HT-29 (cell line): ENCODE results near the gene CLEC4M. TPM values are rescaled to one million over a fixed set of nuclear protein-coding genes. Genes with fewer than 3 reads are reported as not detected.
"Not testable (repeated sequence)": the region's sequence is repeated elsewhere in the genome, so short reads cannot be mapped to it uniquely, and the experiment has no call there.

Source experiments
- DNase-seq: peaks from one replicate; pipeline ENCODE4 v3.0.0-alpha.2; 2015; ENCODE audit warnings: low spot score
- total RNA-seq: library from RNA; depleted of rRNA; stranded (reverse); fragments of >200 nt; shearing (Covaris generic); gene quantifications from 2 replicates; pipeline ENCODE4 v1.2.3, GENCODE V29; 2014

The CLEC4M gene
- total RNA-seq, 1 experiment from 2014 or later: not detected

DNA sequence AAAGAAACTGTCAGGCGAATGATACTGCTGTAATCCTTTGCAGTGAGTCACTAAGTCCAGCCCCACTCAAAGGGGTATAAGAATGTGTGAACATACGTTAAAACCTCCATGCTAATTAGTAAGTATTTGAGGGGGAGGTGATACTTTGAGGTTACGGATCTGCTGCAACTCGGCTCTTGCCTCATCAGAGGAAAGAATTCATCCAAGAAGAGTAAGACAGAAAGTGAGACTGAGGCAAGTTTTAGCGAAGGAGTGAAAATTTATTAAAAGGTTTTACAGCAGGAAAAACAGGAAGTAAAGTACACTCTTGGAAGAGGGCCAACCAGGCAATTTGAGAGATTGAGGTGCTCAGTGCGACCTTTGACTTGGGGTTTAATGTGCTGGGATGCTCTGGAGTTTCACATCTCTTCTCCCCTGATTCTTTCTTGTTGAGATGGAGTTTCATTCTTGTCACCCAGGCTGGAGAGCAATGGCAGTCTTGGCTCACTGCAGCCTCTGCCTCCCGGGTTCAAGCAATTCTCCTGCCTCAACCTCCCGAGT lies 9.8 kb downstream of the CLEC4M start:
- peak; percentile 21 for DNase-seq

DNA sequence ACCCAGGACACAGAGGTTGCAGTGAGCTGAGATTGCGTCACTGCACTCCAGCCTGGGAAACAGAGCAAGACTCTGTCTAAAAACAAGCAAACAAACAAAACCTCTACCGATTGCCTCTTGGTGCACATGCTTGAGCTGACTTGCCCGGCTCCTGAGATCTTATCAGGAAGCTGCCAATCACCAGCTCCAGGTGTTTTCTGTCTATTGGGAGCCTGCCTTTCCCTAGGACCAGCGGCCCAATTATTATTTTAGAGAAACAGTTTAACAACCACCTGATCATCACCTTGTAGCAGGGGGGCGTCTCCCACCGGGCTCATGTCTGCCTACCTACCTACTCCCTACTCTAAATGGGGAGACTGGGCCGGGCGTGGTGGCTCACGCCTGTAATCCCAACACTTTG lies 10.8 kb downstream of the CLEC4M start:
- DNase-seq: no peak

DNA sequence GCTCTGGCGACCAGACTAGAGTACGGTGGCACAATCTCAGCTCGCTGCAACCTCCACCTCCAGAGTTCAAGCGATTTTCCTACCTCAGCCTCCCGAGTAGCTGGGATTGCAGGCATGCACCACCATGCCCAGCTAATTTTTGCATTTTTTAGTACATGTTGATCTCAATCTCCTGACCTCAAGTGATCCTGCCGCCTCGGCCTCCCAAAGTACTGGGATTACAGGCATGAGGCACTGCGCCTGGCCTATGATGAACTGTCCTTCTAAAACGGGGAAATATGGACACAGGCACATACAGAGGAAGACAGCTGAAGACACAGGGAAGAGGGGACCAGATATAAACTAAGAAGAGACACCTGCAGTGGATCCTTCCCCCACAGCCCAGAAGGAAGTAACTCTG lies 12.7 kb downstream of the CLEC4M start:
- no peak for DNase-seq

DNA sequence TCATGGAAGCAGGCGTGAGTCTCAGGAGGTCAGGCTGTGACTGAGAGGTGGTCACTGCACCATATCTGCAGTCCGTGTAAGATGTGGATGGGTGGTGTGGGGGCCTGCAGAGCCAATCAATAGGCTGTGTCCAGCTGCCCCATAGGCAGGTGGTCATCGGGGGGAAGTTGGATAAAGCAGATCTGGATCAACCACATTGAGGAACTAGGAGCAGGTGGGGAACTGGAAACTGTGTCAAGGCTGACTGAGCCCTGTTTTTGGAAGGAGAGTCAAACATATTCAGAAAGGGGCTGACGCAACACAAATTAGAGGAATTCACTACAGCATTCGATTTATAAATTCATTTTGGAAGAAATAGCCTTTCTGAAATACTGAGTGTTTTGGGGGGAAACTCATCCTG lies 15.0 kb downstream of the CLEC4M start:
- DNase-seq: no peak

DNA sequence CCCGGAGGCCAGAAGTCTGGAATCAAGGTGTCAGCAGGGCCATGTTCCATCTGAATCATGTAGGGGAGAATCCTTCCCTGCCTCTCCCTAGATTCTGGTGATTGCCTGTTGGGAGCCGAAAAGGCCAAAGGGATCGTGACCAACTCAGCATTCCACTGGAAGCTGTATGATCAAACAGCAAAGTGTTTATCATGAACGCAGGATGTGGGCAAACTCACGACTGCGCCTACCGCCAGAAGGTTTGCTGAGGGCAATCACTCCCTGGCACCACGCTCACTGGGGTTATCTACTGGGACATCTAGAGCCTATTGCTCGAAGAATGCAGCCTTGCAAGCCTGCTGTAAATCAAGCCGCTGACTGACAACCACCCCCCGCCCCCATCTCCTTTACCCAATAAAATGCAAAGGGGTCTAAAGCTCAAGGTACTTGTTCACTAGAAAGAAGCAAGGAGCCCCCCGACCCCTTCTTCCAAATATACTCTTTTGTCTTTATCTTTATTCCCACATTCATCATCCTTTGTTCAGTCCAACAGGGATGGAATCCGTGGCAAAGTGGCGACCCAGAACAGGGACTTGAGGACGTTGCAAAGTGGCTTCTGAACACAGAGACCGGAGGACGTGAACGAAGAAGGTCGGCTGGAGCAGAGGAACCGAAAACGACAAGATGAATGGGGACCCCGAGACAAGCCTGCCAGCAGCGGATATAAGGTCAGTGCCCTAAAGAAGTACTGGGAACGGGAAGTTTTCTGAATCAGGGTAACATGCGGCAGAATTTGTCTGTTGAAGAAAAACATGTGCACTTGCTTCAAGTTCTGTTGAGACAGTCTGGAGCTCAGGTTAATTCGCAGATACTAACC lies 16.8 kb downstream of the CLEC4M start:
- DNase-seq: no peak

DNA sequence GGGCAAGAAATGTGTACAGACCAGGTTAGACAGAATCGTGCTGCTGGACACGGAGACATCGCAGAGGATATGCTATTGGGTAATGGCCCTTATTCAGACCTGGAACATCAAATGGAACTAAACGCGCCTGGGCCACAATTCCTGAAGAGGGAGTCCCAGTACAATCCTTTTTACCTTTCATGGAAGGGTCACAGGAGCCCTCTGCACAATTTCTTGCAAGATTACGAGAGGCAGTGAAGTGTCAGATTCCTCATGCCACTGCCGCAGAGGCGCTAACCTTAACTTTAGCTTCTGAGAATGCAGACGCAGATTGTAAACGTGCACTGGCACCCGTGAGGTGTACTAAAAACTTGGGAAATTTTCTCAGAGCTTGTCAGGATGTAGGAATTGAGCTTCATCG lies 18.1 kb downstream of the CLEC4M start:
- DNase-seq: no peak

DNA sequence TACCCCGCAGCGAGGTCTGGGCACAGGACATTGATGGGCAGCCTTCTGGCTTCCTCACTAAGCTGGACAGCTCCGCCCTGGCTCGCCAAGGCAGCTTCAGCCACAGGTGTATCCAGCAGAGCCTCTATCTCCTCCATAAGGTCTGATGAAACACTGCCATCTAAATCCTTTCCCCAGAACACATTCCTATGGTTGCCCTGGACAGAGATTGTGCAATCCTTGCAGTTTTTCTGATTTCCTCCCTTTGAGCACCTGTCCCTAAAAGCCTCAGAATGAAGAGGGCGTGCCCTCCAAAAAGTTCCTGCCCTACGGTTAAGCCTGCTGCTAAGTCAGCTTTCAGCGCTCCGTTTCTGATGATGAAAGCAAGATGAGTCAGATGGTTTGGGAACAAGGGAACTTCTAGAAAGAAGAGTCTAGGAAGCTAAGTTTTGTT lies 21.0 kb downstream of the CLEC4M start:
- DNase-seq: peak; percentile 18

DNA sequence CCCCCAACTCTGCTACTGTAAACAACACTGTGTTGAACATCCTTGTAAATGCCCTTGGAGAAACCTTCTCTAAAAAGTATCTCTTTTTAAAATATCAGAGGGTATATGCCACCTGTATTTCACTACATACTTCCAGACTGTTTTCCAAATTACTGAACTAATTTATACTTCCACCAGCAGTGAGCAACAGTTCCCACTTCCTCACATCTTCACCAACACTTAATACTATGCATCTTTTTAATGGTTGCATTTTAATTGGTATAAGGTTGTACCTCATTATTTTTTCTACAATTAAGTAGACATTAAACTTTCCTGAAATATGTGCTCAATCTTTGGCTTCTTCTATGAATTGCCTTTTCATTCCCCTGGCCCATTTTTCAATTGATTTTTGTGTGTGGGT lies 21.8 kb downstream of the CLEC4M start:
- DNase-seq: no peak

DNA sequence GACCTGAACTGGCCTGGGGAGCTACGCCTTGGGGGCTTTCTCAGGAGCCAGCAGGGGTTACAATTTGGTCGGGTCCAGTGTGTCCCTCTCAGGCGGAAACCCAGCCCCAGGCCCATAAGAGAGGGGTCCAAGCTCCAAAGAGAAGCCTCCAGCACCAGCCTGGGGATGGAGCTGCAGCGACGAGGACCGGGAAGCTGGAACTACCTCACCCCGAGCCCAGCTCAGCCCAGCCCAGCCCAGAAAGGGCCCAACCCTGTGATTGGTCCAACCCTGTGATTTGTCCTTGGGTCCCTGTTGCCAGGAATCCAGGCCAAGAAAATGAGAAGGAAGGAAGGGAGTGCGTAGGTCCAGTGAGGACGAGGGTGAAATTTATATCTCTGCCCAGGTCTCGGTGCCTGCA lies 24.1 kb downstream of the CLEC4M start:
- no peak for DNase-seq

DNA sequence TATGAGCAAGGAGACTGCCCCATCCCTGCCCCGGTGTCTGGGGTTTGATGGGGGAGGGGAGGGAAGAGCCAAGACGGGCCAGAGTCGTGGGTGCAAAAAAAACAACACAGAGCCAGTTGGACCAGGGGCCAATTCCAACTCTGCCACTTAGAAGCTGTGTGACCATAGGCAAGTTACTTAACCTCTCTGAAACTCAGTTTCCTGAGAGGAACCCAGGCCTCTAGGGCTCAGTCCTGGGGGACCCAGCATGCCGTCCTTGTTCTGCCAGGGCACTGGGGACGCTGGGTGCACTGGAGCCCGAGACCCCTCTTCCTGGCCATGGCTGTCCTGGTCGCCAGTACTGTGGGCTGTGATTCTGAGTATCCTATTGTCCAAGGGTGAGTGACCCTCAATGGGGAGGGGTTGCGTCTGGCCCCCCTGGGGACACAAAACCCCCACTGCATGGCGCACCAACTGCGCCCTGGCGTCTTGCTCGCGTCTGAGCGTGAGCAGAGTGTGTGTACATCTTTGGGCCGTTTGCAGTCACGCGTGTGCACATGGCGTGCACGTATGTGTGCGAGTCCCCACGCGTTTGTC lies 24.6 kb downstream of the CLEC4M start:
- no peak for DNase-seq

DNA sequence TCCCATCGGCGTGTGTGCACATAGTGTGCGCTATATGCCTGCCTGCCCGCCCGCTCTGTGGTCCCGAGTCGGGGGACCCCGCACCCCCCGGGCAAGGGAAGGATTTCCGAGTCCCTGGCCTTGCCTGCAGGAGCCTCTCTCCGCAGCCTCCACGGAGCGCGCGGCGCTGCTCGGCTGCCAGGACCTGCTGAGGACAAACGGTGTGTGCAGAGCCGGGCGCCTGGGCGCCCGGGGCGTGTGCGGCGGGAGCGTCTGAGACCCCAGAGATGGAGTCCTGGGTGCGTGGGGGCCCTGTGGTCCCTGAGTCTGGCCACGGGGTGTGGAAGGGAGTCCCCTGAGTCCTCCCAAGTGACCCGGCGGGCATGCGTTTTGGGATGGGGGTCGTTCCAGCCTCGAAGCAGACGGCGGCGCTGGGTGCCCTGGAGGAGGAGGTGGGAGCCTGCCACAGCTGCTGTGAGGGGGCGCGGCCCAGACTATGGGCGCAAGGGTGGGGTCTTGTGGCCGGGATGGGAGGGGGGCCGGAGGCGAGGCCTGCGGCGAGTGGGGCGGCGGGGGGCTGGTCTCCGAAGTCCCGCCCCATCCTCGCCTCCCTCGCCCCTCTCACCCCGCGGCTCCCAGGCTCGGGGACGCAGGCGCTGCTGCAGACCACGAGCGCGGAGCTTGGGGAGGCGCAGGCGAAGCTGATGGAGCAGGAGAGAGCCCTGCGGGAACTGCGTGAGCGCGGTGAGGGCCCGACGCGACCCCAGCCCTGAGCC lies 25.3 kb downstream of the CLEC4M start:
- no peak for DNase-seq

DNA sequence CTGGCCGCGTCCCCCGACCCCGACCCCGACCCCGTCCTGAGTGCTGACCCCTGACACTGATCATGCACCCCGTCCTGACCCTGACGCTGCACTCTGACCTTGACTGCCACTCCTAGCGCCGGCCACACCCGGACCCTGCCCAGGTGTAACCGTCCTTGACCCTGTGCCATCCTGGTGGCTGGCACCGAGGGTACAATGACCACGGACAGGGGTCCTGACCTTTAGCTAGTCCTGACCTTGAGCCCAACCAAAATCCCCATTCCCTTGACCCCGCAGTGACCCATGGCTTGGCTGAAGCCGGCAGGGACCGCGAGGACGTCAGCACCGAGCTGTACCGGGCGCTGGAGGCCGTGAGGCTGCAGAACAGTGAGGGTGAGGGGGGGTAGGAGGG lies 25.9 kb downstream of the CLEC4M start:
- DNase-seq: no peak

DNA sequence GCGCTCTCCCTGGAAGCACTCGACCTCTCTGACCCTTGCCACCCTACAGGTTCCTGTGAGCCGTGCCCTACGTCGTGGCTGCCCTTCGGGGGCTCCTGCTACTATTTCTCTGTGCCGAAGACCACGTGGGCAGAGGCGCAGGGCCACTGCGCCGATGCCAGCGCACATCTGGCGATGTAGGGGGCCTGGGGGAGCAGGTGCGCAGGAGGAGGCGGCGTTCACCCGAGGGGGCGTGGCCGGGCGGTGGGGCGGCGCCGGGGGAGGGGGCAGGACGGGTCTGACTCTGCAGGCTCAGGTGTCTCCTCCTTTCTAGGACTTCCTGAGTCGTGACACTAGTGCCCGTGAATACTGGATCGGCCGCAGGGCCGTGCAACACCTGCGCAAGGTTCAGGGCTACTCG lies 26.4 kb downstream of the CLEC4M start:
- no peak for DNase-seq

DNA sequence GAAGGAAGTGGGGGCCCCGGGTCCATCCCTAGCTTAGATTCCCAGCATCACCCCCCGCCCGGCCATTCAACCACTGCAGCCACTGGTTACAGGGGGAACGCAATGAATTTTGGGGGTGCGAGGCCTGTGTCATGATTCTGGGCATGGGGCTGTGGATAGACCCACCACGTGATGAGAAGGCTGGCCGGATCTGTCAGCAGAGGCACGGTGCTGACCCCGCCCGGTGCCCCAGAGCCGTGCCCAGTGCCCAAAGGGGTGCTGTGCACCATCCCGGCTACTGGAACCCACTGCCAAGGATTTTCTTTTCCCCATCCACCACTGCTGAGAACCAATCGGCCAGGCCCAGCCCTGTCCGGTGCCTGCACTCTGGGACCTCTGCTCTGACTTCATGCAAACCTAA lies 27.4 kb downstream of the CLEC4M start:
- no peak for DNase-seq

DNA sequence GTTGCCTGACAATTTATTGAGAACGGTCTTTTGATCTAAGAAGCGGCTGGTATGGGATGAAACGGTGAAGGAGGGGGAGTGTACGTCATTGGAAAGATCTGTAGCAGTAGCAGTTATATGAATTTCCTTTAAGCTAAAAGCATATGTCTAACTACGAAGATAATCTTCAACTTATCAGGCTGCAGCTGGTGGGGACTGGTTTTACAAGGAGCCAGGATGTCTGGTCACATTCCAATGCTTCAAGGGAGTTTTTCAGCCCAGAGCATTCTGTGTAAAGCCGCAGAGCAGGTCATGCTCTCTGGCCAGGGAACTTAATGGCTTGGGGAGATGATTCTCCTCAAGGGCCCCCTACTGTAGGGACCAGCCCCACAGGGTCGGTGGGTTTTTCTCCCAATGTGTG lies 29.2 kb downstream of the CLEC4M start:
- no peak for DNase-seq

DNA sequence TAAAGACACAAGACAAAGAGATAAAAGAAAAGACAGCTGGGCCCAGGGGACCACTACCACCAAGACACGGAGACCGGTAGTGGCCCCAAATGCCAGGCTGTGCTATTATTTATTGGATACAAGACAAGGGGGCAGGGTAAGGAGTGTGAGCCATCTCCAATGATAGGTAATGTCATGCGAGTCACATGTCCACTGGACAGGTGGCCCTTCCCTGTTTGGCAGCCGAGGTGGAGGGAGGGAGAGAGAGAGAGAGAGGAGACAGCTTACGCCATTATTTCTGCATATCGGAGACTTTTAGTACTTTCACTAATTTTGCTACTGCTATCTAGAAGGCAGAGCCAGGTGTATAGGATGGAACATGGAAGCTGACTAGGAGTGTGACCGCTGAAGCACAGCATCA lies 29.7 kb downstream of the CLEC4M start:
- not testable (repeated sequence) for DNase-seq

DNA sequence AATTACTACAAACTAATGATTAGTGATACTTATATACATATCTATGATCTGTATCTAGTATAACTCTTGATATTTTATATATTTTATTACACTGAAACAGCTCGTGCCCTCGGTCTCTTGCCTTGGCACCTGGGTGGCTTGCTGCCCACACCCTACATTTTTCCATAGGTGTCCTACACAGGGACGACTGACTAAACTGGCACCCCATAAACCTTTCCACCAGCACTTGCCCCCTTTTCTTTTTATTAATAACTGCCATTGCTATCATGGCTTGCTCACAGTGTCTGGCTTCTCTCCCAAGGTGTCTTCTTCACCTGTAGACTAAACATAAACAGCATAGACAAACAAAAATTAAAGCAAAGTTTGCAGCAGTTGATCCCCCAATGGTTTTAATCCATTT lies 30.4 kb downstream of the CLEC4M start:
- DNase-seq: no peak

DNA sequence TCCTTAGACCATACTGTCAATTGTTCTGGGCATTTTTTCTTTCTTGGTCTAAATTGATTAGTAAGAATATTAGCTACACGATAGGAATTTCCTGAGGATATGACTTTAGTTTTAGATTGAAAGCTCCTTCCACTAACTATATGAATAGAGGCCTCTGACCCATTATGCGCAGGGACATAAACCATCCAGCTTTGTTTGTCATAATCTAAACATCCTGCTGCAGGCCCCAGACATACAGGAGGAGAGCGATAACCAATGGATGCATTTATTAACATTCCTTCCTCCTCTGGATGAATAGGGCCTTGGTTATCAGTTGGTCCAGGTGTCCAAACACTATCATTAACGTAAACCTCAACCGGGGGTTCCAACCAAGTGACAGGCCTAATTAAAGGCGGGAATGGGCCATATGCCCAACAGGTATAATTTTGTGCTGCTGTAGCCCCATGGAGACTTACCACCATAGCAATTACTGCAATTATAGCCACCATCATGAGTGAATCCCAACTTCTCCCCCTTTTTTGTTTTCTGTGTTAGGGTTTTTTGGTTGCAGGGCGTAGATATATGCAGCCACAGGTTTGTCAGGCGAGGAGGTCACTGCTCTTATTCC lies 32.6 kb downstream of the CLEC4M start:
- DNase-seq: no peak

DNA sequence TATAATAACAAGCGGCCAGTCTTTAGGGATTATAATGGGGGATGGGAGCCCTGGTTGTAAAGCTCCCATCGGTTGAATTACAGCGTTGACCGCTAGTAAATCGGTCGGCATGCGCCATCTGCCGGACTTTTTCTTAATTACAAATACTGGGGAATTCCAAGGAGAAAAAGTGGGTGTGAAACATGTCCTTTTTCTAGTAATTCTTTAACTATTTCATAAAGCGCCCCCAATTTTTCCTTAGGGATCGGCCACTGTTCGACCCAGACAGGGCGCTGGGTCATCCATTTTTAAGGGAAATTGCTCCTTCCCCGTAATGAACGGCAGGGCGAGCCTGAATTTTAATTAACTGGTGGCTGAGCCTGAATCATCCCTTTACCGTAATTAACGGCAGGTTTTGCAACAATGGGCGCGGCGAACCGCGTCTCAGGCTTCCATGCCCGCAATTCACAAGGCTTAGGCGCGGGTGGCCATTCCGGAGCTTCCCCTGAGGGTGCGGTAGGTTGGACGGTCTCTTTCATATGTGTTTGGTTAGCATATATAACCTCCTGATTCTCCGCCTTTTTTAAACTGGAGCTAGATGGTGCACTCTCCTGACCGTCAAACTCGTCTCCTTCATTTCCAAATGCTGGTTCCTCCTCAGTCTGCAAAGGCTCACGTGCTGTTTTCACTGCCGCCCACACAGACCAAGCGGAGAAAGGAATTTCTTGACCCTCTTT lies 36.8 kb downstream of the CLEC4M start:
- DNase-seq: peak; percentile 78

DNA sequence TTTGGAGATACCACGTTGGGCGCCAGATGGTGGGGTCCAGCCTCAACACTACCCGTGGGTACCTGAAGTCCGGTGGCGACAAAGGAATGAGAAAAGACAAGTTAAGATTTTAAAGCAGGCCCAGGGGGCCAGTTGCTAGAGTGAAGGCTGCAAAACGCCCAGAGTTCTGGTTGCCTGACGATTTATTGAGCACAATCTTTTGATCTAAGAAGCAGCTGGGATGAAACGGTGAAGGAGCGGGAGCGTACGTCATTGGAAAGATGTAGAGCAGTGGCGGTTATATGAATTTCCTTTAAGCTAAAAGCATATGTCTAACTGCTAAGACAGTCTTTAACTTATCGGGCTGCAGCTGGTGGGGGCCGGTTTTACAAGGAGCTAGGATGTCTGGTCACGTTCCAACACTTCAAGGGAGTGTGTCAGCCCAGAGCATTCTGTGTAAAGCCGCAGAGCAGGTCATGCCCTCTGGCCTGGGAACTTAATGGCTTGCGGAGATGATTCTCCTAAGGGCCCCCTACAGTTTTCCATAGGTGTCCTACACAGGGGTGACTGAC lies 38.1 kb downstream of the CLEC4M start:
- DNase-seq: no peak

DNA sequence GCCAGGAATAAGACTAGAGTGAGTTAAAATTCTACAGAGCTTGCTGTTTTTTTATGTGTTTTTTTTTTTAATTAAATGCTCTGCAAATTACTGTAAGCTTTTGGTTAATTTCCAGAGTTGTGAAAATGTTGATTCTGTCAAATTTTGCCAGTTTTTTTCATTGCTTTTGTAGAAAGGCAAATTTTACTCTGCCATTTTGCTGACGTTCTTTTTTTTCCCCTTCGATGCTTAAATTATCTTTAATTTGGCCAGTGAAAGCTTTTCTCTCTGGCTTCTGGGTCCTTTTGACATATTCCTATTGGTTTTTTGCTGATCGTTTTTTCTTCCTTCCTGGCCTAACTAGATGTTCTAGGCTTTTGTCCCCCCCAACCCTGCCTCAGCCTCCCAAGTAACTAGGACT lies 43.2 kb downstream of the CLEC4M start:
- DNase-seq: no peak
